LNCAP (cell line): ENCODE measurements around the gene BTG4.

Experiments
- TF ChIP-seq, protein P1 (sequence below): fragments of 450-650 bp; IDR thresholded peaks from 2 replicates; pipeline ENCODE4 v1.5.1; 2017; ENCODE audit warnings: mild to moderate bottlenecking

The BTG4 gene

DNA sequence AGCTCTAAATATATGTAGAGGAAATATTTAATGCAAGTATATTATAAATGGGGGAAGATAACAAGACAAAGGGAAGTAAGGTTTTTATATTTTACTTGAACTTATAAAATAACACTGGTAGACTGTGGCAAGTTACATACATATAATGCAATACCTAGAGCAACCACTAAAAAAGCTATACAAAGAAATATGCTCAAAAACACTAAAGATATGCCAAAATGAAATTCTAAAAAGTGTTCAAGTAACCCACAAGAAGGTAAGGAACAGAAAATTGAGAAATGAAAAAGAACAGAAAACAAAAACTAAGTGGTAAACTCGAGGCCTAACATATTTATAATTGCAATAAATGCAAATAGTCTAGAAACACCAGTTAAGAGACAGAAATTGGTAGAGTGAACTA lies 32.5 kb downstream of the BTG4 start:
- TF ChIP-seq, protein P1, sequence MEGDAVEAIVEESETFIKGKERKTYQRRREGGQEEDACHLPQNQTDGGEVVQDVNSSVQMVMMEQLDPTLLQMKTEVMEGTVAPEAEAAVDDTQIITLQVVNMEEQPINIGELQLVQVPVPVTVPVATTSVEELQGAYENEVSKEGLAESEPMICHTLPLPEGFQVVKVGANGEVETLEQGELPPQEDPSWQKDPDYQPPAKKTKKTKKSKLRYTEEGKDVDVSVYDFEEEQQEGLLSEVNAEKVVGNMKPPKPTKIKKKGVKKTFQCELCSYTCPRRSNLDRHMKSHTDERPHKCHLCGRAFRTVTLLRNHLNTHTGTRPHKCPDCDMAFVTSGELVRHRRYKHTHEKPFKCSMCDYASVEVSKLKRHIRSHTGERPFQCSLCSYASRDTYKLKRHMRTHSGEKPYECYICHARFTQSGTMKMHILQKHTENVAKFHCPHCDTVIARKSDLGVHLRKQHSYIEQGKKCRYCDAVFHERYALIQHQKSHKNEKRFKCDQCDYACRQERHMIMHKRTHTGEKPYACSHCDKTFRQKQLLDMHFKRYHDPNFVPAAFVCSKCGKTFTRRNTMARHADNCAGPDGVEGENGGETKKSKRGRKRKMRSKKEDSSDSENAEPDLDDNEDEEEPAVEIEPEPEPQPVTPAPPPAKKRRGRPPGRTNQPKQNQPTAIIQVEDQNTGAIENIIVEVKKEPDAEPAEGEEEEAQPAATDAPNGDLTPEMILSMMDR, result no peak

DNA sequence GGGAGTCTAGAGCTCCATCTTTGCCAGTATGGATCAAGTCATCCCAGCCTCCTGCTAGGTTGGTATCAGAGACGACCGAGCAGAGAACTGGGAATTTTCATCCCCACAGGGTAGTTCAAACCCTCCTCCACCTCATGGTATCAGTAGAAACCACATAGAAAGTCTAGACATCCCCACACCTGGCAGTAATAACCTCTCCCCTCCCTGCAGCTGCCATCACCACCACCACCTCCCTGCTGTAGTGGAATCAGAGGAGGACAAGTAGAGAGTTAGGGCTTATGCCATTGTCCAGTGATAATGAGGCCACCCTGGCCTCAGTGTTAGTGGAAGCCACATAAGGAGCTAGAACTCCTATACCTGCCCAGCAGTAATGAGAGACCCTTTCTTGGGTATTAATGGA lies 34.3 kb downstream of the BTG4 start:
- TF ChIP-seq, protein P1, result no peak

DNA sequence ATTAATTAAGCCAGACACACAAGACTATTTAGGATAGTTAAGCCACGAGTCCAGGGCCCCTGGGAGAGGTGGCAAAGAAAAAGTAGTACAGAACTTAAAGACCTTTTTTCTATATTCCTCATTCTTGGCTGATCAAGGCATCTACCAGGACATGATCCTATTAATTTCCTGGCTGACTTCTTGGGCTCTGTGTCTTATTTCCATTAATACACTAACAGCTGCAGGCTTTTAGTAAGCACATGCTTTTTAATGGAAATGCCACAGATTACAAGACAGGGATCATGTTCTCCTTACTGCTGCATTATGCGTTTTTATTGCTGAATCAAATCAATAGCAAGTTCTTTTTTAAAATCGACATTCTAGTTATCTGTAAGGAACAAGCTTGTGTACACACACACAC lies 35.2 kb downstream of the BTG4 start:
- TF ChIP-seq, protein P1, result no peak

DNA sequence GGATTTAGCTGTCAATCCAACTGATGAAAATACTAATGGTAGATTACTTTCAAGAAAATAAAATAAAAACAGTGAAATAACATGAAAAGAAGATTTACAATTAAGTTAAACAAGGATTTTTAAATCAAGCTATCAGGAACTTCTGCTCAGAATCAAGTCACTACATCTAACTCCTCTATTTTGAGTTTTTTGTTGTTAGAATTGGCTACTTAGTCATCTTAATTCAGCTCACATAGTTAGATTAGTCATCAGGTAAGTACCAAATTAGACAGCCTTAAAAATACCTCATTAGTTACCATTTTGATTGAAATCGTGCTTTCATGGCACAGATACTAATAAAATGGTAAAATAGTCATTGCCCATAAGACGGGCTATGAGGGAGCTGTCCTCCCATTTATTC lies 35.8 kb downstream of the BTG4 start:
- TF ChIP-seq, protein P1, result no peak

DNA sequence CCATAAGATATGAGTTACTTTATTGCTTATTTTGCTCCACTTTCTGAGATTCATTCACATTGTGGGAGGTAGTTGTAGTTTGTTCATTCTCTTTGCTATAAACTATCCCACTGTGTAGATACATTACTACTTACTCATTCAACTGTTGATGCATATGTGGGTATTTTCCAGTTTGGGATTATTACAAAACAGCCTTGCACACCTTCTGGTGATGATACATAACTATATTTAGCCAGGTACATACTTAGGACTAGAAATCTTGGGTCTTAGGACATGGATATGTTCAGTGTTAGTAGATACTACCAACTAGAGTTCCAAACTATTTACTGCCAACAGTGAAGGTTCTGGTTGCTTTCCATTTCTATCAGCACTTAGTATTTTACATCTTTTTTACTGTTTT lies 37.8 kb downstream of the BTG4 start:
- TF ChIP-seq, protein P1, result no peak

DNA sequence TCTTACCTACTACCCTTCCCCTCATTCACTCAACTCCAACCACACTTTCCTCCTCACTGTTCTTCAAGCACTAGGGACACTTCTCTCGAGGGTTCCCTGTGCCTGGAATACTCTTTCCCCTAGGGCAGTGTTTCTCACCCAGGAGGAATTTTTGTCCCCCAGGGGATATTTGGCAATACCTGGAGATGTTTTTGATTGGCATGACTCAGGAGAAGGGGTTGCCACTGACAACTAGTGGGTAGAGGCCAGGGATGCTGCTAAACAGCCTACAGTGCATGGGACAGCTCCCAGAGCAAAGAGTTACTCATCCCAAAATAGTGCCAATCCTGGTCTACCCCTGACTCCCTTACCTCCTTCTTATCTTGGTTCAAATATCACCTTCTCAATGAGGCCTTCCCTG lies 40.0 kb downstream of the BTG4 start:
- TF ChIP-seq, protein P1, result no peak

DNA sequence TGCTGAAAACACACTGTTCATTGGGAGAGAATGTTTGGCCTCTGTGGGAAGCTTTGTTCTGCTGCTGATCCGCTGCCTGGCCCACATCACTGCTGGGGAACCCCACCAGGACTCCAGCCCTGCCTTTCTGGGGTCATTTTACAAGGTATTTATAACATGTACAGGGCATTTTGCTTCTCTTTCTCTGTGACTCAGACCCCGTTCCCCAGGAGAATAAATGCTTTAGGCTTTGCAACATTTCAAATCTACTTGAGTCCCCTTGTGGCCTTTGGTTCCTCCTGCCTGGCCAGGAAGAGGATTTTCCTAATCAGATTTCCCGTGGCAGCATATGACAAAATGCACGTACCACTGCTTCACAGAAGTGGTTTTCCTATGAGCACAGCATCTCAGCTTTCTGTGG lies 43.0 kb downstream of the BTG4 start:
- TF ChIP-seq, protein P1, result no peak

DNA sequence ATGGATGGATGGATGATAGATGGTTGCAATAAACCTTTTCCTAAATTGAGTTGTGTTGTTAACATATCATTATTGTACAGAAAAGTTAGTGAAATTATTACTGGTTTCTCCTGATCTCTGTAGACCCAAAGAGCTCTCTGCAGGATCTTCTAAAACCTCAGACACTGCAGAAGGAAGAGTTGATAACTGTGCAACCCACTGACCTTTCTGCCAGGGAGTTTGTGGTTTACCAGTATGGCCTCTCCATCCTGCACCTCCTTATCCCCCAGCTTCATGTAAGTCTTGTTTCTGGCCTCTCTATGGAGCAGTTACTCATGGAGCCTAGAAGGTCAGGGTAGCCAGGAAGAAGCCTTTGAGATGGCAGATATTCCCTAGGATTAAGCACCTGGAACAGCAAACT lies 45.6 kb downstream of the BTG4 start:
- TF ChIP-seq, protein P1, result no peak
